NB4 (cell line): ENCODE results near the gene TRUB2.

Experiments used
- DNase-seq: peaks from one replicate; pipeline ENCODE4 v3.0.0; 2010; ENCODE audit warnings: low read depth
- H3K4me3 ChIP-seq: one replicate; pipeline ENCODE4 v1.5.1; 2011; ENCODE audit warnings: mild to moderate bottlenecking, low read depth, low read length, moderate library complexity
- CTCF ChIP-seq: IDR thresholded peaks from one replicate; pipeline ENCODE4 v1.5.1; 2012; ENCODE audit warnings: low read depth, low read length
- MYC ChIP-seq: IDR thresholded peaks from 2 replicates; pipeline ENCODE4 v1.6.1; 2011; ENCODE audit warnings: low read depth, low read length
- POLR2A ChIP-seq: IDR thresholded peaks from 2 replicates; pipeline ENCODE4 v1.6.1; 2011; ENCODE audit warnings: mild to moderate bottlenecking; ENCODE audit not compliant: insufficient read length; ENCODE audit errors: extremely low read depth
- TF ChIP-seq, protein P1 (sequence below): IDR thresholded peaks from 2 replicates; pipeline ENCODE4 v1.6.1; 2011; ENCODE audit warnings: low read depth, low read length

Gene TRUB2

DNA sequence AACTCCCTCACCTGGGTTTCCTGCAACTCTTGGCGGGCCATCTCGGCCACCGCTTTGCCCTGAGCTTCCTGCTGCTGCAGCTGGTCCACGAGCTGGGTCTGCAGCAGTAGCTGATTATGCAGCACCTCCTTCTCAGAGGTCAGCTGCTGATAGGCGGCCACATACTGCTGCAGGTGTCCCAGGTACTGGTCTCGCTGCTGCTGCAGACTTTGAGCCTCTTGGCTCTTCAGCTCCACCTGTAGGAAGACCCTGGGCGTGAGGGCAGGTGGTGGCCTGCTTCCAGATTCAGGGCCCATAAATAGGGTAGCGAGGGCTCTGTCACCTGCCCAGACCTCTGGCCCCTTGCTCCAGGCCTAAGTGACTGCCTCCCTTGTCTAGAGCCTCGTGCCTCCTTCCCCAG is 63.1 kb downstream of the TRUB2 start:
- TF ChIP-seq, protein P1, sequence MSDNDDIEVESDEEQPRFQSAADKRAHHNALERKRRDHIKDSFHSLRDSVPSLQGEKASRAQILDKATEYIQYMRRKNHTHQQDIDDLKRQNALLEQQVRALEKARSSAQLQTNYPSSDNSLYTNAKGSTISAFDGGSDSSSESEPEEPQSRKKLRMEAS: no peak
- TF ChIP-seq POLR2A: no peak
- no peak for TF ChIP-seq MYC
- peak; percentile 12 for TF ChIP-seq CTCF
- DNase-seq: no peak
- no peak overlapping the region for H3K4me3 ChIP-seq

DNA sequence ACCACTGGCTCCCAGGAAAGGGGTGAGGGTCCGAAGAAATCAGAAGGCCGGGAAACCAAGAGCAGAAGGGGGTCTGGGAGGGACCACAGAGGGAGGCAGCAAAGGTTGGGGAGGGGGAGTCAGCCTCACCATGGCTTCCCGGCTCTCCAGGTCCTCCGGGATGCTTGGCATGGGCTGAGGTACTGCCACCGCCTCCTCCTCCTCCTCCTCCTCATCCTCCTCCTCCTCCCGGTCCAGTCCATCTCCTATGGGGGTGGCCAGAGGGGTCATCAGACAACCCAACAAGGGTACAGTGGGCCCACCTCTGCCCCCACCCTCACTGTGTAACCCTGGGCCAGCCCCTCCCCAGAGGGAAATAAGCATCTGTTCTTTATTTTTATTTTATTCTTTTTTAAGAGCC is 63.9 kb downstream of the TRUB2 start:
- no peak for DNase-seq
- H3K4me3 ChIP-seq: no peak overlapping the region
- TF ChIP-seq CTCF (no peak), MYC (no peak), POLR2A (no peak)
- TF ChIP-seq, protein P1: no peak

DNA sequence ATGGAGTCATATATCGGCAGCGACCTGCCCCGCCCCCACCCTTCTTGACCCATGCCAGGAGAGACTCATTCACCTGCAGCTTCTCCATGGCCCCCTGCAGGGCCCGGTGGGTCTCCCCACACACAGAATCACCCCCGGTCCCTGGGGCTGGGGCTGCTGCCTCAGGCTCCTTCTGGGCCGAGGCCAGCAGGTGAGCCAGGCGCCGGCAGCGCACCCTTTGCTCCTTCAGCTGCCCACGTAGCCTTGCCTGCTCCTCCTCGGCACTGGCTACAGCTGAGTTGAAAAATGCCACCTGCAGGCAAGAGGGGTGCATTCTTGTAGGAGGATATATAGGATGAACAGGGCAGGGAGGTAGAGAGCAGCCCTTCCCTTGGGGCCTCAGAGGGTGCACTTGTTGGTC is 64.3 kb downstream of the TRUB2 start:
- TF ChIP-seq MYC: no peak
- TF ChIP-seq, protein P1: no peak
- TF ChIP-seq POLR2A: no peak
- no peak for TF ChIP-seq CTCF
- no peak overlapping the region for H3K4me3 ChIP-seq
- no peak for DNase-seq

- no peak for DNase-seq
- TF ChIP-seq MYC (no peak), CTCF (no peak), POLR2A (no peak)
- TF ChIP-seq, protein P1: no peak
- H3K4me3 ChIP-seq: no peak overlapping the region
Observed at GRCh38 chr9:128257086-128257825, 65.0 kb downstream of the TRUB2 start.
